Stimulated activated CD8-positive, alpha-beta memory T cell treated with anti-CD3 and anti-CD28 coated beads, Interleukin-4, amount 100 ng/mL, for 1 hour (primary cell): ENCODE data around the gene GPHB5.
"Not testable (repeated sequence)": the region's sequence is repeated elsewhere in the genome, so short reads cannot be mapped to it uniquely, and the experiment has no call there.

Source experiments
- DNase-seq, 2 donors: peaks; one replicate each; pipeline ENCODE4 v3.0.0-alpha.2; 2020; ENCODE audit warnings: low read depth in 2 of 2, low spot score in 1 of 2

The GPHB5 gene

DNA sequence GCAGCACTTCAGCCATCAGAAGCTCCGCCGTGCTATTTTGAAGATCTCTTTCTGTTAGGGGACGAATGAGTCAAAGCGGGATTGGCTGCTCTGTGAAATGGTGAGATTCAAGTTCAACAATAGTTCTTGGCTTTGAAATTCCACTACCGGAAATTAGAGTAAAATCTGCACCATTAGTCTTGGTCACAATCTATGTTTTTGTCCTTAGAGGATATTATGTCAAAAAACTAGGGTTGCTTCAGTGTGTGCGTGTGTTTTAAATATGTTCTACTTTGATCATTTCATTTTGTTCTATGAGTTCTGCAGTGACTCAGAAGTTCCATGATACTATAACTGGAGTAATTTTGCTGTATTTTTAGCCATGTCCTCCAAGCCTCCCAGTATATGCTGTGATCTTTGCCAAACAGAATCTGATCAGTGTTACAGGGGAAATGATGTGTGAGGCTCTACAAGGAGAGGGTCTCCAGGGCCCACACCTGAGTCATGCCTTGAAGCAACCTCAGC, 22.6 kb downstream of the GPHB5 start:
- DNase-seq, result no peak

GRCh38 chr14:63295231-63295685, 23.5 kb downstream of the GPHB5 start:
- no peak for DNase-seq

DNA sequence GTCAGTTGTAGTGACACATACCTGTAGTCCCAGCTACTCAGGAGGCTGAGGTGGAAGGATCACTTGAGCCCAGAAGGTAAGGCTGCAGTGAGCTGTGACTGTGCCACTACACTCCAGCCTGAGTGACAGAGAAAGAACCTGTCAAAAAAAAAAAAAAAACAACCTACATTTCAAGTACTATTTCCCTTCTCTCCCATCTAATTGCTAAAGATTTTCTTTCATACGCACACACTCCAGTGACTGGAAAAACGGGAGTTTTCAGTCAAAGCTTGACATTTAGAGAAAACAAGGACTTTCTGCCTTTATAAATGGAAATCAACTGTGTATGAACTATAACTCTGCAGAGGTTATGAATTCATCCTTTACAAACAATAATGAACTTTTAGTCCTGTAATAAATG, 25.9 kb downstream of the GPHB5 start:
- no peak for DNase-seq

- no peak for DNase-seq
Observed at GRCh38 chr14:63290741-63291430, 27.8 kb downstream of the GPHB5 start.

DNA sequence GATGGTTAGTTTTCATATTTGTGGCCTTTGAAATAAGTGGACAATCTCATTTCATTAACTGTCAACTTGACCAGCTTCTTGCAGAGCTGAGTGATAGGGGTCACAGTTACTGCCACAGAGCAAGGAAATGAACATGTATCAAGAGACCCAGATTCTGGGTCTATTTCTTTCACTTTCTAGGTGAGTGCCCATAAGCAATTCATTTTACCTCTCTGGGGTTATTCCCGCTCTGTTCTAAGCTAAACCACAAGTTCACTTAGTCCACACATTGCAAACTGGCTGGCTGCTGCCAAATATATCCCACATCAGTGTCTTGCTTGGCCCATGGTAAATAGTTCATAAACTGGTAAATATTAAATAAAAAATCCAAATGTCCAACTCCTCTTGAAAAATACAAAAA, 29.9 kb downstream of the GPHB5 start:
- DNase-seq, result no peak

DNA sequence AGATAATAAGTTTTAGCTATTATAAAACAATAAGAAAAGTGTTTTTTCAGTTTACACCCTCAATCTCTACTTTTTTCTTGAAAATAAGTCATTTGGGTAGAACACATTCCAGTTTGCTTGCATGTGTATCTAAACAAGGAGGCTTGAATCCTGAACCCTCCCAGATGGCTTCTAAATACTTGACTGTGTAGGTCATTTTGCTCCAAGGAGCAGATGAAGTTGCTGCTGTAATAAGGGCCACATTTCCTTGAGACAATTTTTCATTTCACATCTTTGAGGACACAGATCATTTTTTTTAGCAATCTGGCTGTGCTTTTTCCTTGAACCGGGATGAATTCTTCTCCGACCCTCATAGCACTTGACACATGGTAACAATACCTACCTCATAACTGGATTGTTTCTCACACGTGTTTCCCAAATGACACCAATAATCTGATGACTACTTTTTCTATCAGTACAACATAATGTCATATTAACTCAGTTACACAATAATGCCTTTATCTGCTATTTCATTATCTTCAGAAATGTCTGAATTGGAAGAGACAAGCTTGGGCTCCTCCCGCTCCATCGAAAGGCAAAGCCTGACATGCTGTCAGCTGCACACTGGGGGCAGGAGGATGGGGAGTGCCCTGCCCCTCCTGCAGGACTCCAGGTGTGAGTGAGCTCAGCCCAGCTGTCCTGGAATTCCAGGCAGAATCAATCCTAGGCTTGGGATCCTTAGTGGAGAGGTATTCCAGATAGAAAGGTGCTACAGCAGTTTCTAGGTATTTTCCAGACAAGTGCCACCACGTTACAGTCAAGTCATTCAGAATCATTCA, 30.9 kb downstream of the GPHB5 start:
- no peak for DNase-seq

DNA sequence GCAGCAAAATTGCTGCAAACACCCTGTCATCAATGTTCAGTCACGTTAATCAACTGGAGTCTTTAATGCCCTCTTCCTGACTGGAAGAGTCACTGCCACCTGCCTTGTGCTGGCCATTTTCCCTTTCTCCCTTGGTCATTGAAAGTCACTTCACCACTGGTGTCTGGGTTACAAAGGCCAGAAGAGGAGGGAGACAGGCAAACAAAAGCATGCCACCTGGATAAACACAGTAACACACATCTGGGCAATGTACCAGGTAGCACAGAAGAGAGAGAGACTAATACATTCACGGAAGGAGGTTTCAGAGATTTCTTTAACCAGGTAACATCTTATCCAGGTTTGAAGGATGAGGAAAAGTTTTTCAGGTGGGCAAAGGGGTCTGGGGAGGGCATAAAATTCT, 32.7 kb downstream of the GPHB5 start:
- no peak for DNase-seq

DNA sequence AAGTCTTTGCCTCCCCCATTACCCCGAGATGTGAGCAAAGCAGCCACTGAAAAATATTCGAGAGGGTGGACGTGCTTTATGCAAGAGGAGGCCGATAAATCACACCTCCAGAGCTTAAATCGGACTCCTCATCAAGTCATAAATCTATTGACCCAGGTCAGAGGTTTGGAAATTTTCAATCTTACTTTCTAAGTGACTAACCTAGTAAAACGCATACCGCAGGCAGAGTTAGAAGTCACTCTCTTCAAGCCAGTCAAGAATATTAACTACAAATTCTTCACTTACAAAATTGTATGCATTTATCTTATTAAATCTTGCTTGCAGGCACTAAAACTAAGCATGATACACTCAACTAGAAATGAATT, 34.9 kb downstream of the GPHB5 start:
- no peak for DNase-seq

GRCh38 chr14:63282997-63283883, 35.5 kb downstream of the GPHB5 start:
- no peak for DNase-seq

- DNase-seq, result not testable (repeated sequence)
Observed at GRCh38 chr14:63279933-63280332, 38.8 kb downstream of the GPHB5 start.

- DNase-seq, result no peak
Observed at GRCh38 chr14:63277591-63278183, 41.0 kb downstream of the GPHB5 start.

DNA sequence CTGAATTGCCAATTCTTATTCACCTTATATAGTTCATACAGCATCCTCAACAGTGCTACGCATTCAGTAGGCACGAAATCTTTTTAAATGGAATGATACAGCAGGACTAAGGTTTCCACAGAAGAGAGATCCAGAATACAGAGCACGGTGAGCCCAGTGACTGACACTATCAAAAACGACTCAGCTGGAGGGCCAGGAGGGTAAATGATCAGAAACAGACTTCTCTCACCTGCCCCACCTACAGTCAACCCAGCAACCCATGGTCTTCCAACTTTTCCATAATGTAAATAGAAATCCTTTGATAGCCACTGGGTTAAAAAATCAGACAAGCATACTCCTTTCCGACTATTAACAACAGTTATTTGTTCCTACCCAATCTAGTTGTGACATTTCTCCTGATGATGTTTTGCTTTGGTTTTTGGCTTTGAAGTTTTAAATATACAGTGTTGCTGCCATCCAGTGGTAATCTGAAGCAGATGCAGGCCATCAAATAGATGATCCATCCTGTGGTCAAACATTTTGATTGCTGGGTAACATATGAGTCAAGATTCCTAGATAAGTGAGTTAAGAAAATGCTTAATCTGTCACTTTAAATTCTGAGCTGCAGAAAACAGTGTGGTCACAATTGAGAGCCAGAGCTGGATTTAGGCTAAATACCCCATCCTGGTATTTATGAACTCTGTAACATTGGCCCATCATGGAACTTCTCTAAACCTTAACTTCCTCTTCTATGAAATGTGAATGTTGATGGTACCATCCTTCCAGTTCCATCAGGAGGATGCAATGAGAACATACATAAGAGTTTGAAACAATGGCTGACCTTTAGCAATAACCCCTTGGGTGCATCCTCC, 42.0 kb downstream of the GPHB5 start:
- no peak for DNase-seq

- DNase-seq, result no peak
Observed at GRCh38 chr14:63276016-63276415, 42.7 kb downstream of the GPHB5 start.

DNA sequence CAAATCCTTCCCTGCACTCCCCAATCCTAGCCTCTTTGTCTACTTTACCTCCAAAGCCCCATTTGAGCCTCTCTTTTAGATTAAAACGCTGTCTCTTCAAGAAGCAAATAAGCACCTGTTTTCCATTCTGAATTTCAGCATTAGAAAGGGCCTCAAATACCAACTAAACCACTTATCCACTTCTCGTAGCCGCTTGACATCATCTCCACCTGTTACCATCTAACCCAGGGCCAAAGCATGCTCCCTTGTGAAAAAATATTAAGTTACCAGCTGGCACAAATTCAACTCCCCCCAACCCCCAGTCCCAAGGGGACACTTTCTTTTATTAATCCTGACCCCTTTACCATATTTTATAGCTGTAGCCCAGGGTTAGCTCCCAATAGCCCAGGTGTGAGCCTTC, 43.1 kb downstream of the GPHB5 start:
- DNase-seq, result no peak

DNA sequence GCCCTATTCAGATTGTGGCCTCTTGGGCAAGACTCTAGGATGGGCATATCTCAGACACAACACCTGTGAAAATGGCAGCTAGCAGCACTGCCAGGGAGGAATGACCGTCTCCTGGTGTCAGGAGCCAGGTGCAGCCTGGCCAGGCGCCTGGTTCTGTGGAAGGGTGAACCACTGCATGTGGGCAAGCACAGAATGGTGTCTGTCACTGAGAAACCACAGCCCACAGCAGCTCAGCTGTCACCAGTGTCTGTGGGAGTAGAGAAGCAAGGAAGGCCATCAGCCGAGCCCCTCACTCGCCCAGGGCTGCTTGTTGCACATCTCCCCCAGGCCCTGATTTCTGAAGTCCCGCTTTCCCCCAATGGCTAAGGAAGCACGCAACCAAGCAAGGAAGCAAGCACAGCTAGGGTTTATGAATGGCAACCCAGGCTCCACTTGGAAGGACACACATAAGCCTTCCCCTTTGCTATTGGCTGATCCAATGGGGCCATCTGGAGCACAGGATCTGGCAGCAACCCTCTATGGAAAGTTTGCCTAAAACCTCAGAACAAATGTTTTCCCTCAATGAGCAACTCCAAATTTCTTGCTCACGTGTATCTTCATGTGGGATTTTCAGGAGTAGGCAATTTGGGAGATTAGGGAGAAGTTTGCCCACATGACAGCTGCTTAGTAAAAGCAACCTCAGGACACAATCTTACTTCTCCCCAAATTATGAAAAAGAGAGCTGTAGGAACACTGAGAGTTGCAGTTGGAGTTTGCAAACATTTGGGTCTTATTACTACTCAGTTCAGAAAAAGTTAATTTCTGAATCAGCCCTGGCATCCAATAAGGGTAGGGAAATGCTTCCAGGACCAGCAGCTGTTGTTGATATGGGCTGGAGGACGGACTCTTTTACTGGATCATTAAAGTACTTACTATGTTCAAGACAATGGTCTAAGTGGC, 44.7 kb downstream of the GPHB5 start:
- DNase-seq, result no peak

GRCh38 chr14:63273129-63273528, 45.6 kb downstream of the GPHB5 start:
- no peak for DNase-seq

DNA sequence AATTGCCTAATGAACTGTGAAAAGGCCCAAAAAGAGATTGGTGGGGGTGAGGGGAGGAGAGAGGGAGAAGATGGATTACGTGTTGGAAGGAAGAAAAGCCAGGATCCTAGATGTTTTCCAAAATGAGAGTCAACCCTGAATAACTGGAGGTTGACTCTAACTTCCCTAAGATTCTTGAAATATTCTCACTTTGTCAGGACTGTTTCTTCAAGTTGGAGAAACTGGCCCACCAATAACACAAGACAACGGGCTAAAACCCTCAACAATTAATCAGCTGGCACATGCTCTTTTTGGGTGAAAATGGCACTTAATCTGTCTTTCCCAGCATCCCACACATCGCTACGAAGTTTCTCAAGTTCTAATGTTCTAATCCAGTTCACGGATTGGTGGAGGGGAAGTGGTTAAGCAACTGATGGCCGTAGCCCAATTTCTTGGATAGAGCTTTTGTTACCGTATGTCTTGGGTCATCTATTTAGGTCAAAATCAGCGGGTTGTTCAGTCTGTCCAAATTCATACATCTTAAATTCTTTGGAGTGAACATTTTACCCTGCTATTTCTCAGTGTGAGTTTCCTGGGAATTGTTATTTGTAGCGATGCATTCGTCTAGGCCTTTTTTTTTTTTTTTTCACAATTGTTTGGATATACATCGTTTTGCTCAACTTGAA, 49.0 kb downstream of the GPHB5 start:
- DNase-seq, result no peak

- DNase-seq, result no peak
Observed at GRCh38 chr14:63268771-63269170, 50.0 kb downstream of the GPHB5 start.

DNA sequence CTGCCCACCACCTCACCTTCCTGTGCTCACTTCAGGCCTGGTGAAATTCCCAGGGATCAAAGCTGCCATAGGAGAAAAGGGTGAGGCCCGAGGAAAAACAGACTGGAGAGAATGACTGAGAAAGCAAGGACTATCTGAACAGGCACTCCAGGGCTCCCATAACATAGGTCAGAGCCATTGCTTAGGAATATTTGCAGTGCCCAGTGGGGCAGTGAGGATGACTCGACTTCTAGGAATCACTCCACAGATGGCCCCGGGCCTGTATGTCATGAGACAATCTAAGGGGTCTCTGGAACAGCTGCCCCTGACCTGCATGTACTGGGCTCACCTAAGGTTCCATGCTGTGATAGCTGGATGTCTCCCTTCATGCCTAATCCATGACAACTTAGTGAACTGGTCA, 51.6 kb downstream of the GPHB5 start:
- DNase-seq, result no peak
